GM12801 (cell line): ENCODE results near the gene ANO3.

Experiments
- TF ChIP-seq, protein P1 (sequence below): IDR thresholded peaks from one replicate; pipeline ENCODE4 v1.5.1; 2011; ENCODE audit warnings: control low read depth; ENCODE audit not compliant: insufficient read length; ENCODE audit errors: extremely low read depth

ANO3 gene

GRCh38 chr11:26553182-26553581 lies 221.3 kb downstream of the ANO3 start:
- TF ChIP-seq, protein P1, sequence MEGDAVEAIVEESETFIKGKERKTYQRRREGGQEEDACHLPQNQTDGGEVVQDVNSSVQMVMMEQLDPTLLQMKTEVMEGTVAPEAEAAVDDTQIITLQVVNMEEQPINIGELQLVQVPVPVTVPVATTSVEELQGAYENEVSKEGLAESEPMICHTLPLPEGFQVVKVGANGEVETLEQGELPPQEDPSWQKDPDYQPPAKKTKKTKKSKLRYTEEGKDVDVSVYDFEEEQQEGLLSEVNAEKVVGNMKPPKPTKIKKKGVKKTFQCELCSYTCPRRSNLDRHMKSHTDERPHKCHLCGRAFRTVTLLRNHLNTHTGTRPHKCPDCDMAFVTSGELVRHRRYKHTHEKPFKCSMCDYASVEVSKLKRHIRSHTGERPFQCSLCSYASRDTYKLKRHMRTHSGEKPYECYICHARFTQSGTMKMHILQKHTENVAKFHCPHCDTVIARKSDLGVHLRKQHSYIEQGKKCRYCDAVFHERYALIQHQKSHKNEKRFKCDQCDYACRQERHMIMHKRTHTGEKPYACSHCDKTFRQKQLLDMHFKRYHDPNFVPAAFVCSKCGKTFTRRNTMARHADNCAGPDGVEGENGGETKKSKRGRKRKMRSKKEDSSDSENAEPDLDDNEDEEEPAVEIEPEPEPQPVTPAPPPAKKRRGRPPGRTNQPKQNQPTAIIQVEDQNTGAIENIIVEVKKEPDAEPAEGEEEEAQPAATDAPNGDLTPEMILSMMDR = no peak

DNA sequence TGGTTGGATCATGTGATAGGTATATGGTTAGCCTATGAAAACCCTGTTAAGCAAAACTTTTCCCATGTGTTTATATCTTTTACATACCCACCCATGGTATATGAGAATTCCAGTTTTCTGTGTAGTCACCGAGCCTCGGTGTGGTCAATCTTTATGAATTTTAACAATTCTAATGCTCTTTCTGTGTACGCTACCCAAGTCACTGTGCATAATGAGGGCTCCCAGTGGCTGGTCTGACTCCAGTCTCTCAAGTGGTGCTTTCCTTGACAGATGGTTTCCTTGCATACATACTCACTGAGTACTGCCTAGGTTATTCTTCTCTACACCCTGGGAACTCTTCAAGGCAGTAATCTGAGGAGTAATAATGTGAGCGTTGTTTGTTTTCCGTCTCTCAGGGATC lies 222.5 kb downstream of the ANO3 start:
- TF ChIP-seq, protein P1 = no peak

- TF ChIP-seq, protein P1 = no peak
Measured at GRCh38 chr11:26556582-26556981, 224.7 kb downstream of the ANO3 start.

- TF ChIP-seq, protein P1 = no peak
Measured at GRCh38 chr11:26557666-26558065, 225.7 kb downstream of the ANO3 start.

DNA sequence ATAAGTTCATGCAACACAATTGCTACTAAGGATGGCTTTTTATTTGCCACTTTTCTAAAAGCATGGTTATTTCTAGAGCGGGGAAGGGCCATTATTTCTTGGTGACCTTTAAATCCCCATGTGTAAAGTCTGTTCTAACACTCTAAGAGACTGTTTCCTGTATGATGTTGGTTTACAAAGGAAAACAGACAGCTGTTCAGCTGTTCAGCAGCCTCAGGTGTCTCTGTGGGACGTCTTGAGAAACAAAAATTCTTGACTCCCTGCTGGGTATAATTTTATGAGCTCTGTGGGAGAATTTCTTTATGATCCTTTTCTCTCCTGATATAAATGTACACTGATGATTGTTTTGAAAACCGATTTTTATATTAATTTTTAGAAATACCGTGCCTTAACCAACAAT lies 226.3 kb downstream of the ANO3 start:
- TF ChIP-seq, protein P1 = no peak

- TF ChIP-seq, protein P1 = no peak
Measured at GRCh38 chr11:26569646-26570045, 237.7 kb downstream of the ANO3 start.

DNA sequence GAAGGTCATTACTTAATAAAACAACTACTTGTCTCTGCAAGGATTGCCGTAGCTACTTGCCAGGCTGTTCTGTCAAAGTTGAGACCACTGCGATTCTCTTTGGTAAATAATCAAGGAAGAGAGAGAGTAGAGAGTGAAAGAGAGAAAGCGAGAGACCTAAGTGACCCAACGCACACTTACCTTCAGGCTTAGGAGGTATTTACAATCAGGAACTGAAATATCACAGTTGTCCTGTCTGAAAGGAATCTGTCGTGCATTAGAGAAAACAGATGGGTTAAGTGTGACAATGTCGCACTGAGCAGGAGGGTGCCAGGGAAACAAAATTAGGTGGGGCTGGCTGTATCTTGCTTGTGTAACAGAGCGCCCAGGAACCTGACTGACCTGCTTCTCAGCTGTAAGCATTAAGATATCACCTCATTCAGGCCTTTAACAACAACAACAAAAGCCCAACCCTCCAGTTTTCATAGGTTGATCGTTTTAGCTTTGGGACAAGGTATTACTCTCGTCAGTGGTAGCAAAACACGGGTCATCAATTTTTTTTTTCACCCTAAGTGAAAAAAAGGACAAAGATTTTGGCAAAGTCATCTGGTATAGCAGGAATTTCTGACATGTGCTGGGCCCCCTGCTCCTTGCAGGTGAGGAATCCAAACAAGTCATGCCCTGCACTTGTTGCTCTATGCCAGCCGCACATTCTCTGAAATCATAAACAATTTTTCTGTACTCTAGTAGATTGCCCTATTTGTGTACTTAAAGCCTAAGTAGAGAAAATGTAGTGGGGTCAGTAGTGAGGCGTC lies 240.1 kb downstream of the ANO3 start, which contains the start of gene MUC15:
Gene MUC15, minus strand, starts transcription at position 403 of the 794 bp plus-strand sequence. CDS start 5,169 bp downstream, outside the sequence.
- TF ChIP-seq, protein P1 = no peak
